PC-3 (cell line): ENCODE data around the gene GRK3. TPM values are rescaled to one million over a fixed set of nuclear protein-coding genes. Genes with fewer than 3 reads are reported as not detected.
"Not testable (repeated sequence)": the region's sequence is repeated elsewhere in the genome, so short reads cannot be mapped to it uniquely, and the experiment has no call there.

ENCODE experiments used
- ATAC-seq: fragments of 200-7000 bp; cut with Tn5 transposase; 2 replicates; pipeline ENCODE4 v1.9.1; 2020; ENCODE audit warnings: mild to moderate bottlenecking, moderate library complexity
- BruUV-seq: library from RNA; stranded (reverse); fragments of 400-500 nt; replicated peaks from 2 replicates; lab custom pipeline; 2021; lab: Mats Ljungman, UMichigan
- CTCF ChIA-PET: fragments of 300-600 bp; sonication (Branson Sonifier 250); formaldehyde crosslinking; loops from one replicate; lab custom pipeline; 2022; ENCODE audit warnings: antibody characterized with exemption; lab: Charles Lee
- POLR2A ChIA-PET: fragments of 300-600 bp; sonication (Branson Sonifier 250); formaldehyde crosslinking; loops from one replicate; lab custom pipeline; 2022; ENCODE audit warnings: antibody characterized with exemption; ENCODE audit not compliant: unreplicated experiment; lab: Charles Lee
- DNase-seq: peaks from one replicate; pipeline ENCODE4 v3.0.0-alpha.2; 2015
- H2AFZ ChIP-seq: fragments of 300-600 bp; sonication (generic); 2 replicates; pipeline ENCODE4 v1.6.0; 2016; ENCODE audit warnings: antibody characterized with exemption, low read length
- H3F3A ChIP-seq: fragments of 300-600 bp; sonication (generic); one replicate; pipeline ENCODE4 v1.6.0; 2017; ENCODE audit warnings: antibody characterized with exemption, low read length, control low read depth, mild to moderate bottlenecking; ENCODE audit not compliant: unreplicated experiment
- H3K27ac ChIP-seq: fragments of 300-600 bp; sonication (generic); 2 replicates; pipeline ENCODE4 v1.5.1; 2016; ENCODE audit warnings: mild to moderate bottlenecking, low read length
- H3K27me3 ChIP-seq: fragments of 300-600 bp; sonication (generic); 2 replicates; pipeline ENCODE4 v1.6.1; 2016; ENCODE audit warnings: low read length, mixed read lengths
- H3K36me3 ChIP-seq: fragments of 300-600 bp; sonication (generic); 2 replicates; pipeline ENCODE4 v1.6.1; 2016; ENCODE audit warnings: low read depth, mixed run types, low read length, mixed read lengths
- H3K4me1 ChIP-seq: fragments of 300-600 bp; sonication (generic); 2 replicates; pipeline ENCODE4 v1.5.1; 2016; ENCODE audit warnings: low read length; ENCODE audit not compliant: insufficient read depth
- H3K4me2 ChIP-seq: fragments of 300-600 bp; sonication (generic); 2 replicates; pipeline ENCODE4 v1.6.0; 2016; ENCODE audit warnings: low read length
- H3K4me3 ChIP-seq: fragments of 300-600 bp; sonication (generic); 2 replicates; pipeline ENCODE4 v1.5.1; 2016; ENCODE audit warnings: mild to moderate bottlenecking, low read length, mixed read lengths
- H3K79me2 ChIP-seq: fragments of 300-600 bp; sonication (generic); 2 replicates; pipeline ENCODE4 v1.6.1; 2017; ENCODE audit warnings: low read length, mixed read lengths
- H3K9ac ChIP-seq: fragments of 300-600 bp; sonication (generic); 2 replicates; pipeline ENCODE4 v1.6.0; 2016; ENCODE audit warnings: mild to moderate bottlenecking, low read length
- H3K9me2 ChIP-seq: fragments of 300-600 bp; sonication (generic); replicated peaks from 2 replicates; pipeline ENCODE4 v1.6.1; 2016; ENCODE audit warnings: mixed run types, low read length, mixed read lengths
- H3K9me3 ChIP-seq: fragments of 300-600 bp; sonication (generic); 2 replicates; pipeline ENCODE4 v1.6.1; 2016; ENCODE audit warnings: low read length, mixed read lengths
- H4K20me1 ChIP-seq: fragments of 300-600 bp; sonication (generic); 2 replicates; pipeline ENCODE4 v1.6.1; 2016; ENCODE audit warnings: low read length, mixed read lengths
- EZH2 ChIP-seq: fragments of 300-600 bp; sonication (generic); IDR thresholded peaks from one replicate; pipeline ENCODE4 v1.6.1; 2017; ENCODE audit warnings: antibody characterized with exemption, mild to moderate bottlenecking, low read length; ENCODE audit not compliant: unreplicated experiment
- EZH2phosphoT487 ChIP-seq: fragments of 300-600 bp; sonication (generic); IDR thresholded peaks from 2 replicates; pipeline ENCODE4 v1.6.1; 2018; ENCODE audit warnings: mild to moderate bottlenecking, antibody characterized with exemption, low read length, borderline replicate concordance
- intact Hi-C: fragments of 100-400 bp; cut with micrococcal nuclease; formaldehyde crosslinking; loops from 2 replicates; pipeline ENCODE4 v1.9.0; 2023
- total RNA-seq: library from RNA; depleted of rRNA; stranded (reverse); fragments of >200 nt; gene quantifications from 2 replicates; pipeline ENCODE4 v1.2.3, GENCODE V29; 2014
- TF ChIP-seq, protein P1 (sequence below): fragments of 300-600 bp; sonication (generic); conservative IDR thresholded peaks from 2 replicates; pipeline ENCODE4 v1.5.1; 2017; ENCODE audit warnings: antibody characterized with exemption, low read depth, mild to moderate bottlenecking, low read length

GRK3 gene
- total RNA-seq, 1 experiment from 2014 or later: under 0.01 TPM

DNA sequence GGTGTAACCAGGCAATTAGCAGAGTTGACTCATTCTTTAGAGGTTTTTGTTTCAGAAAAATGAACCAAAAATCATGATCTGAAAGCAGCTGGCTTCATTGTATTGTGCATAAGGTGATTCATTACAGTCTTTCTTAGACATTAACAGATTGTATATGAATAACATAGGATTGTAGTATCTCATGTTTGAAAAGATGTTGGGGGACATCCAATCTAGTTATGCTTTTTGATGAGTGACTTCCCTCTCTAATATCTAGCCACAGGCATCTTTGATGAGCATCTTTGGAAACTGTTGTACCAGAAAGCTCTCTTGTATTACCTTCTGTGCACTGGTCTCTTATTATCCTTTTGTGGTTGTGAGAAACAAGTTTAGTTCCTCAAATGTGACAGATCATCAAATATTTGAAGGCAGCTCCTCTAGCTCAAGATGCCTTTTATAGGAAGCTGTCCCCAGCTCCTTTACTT lies 8.3 kb downstream of the GRK3 start:
- H2AFZ ChIP-seq: no peak overlapping the region
- no peaks in the 10 kb centered on the region for H3K79me2 ChIP-seq
- DNase-seq (no peak), ATAC-seq (no peak)
- no peak overlapping the region for H3K27ac ChIP-seq
- intact Hi-C loops: no loop called here
- H3K4me1 ChIP-seq: no peaks in the 10 kb centered on the region
- no peaks in the 10 kb centered on the region for H4K20me1 ChIP-seq
- no peak overlapping the region for H3K4me2 ChIP-seq
- H3K4me3 ChIP-seq: no peak overlapping the region
- H3K9ac ChIP-seq: no peak overlapping the region
- no peaks in the 10 kb centered on the region for H3K9me2 ChIP-seq
- ChIA-PET CTCF (no interaction called here), POLR2A (no interaction called here)
- peaks cover 43% of the 10 kb centered on the region for H3K27me3 ChIP-seq
- H3K9me3 ChIP-seq: no peaks in the 10 kb centered on the region
- no peaks in the 10 kb centered on the region for H3K36me3 ChIP-seq
- no TSS peak for BruUV-seq
- H3F3A ChIP-seq: no peaks in the 10 kb centered on the region
- TF ChIP-seq EZH2phosphoT487 (no peak), EZH2 (no peak)
- TF ChIP-seq, protein P1, sequence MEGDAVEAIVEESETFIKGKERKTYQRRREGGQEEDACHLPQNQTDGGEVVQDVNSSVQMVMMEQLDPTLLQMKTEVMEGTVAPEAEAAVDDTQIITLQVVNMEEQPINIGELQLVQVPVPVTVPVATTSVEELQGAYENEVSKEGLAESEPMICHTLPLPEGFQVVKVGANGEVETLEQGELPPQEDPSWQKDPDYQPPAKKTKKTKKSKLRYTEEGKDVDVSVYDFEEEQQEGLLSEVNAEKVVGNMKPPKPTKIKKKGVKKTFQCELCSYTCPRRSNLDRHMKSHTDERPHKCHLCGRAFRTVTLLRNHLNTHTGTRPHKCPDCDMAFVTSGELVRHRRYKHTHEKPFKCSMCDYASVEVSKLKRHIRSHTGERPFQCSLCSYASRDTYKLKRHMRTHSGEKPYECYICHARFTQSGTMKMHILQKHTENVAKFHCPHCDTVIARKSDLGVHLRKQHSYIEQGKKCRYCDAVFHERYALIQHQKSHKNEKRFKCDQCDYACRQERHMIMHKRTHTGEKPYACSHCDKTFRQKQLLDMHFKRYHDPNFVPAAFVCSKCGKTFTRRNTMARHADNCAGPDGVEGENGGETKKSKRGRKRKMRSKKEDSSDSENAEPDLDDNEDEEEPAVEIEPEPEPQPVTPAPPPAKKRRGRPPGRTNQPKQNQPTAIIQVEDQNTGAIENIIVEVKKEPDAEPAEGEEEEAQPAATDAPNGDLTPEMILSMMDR: no peak

DNA sequence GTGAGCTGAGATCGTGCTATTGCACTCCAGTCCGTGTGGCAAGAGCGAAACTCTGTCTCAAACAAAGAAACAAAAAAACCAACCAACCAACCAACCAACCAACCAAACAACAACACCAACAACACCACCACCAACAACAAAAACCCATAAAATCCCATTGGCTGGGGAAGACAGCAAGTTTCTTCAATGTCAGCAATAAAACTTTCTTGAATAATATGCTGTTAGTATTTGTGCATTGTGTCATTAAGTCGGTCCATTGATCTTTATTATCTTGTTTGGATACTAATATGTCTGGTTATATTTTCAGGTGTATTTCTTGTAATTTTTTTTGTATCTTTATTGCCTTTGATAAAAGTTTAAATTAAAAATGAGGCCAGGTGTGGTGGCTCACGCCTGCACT lies 9.4 kb downstream of the GRK3 start:
- Histone ChIP-seq H3K9me3 (no peaks in the 10 kb centered on the region), H4K20me1 (no peaks in the 10 kb centered on the region), H3K4me1 (no peaks in the 10 kb centered on the region), H3K27ac (no peak overlapping the region), H3K4me3 (no peak overlapping the region), H3K9ac (no peak overlapping the region), H3K36me3 (no peaks in the 10 kb centered on the region), H2AFZ (no peak overlapping the region), H3K9me2 (no peaks in the 10 kb centered on the region), H3K27me3 (peaks cover 40% of the 10 kb centered on the region), H3K4me2 (no peak overlapping the region), H3K79me2 (no peaks in the 10 kb centered on the region), H3F3A (no peaks in the 10 kb centered on the region)
- ChIA-PET CTCF (no interaction called here), POLR2A (no interaction called here)
- ATAC-seq (no peak), DNase-seq (no peak)
- TF ChIP-seq EZH2phosphoT487 (no peak), EZH2 (no peak)
- TF ChIP-seq, protein P1: no peak
- intact Hi-C loops: no loop called here
- no TSS peak for BruUV-seq

DNA sequence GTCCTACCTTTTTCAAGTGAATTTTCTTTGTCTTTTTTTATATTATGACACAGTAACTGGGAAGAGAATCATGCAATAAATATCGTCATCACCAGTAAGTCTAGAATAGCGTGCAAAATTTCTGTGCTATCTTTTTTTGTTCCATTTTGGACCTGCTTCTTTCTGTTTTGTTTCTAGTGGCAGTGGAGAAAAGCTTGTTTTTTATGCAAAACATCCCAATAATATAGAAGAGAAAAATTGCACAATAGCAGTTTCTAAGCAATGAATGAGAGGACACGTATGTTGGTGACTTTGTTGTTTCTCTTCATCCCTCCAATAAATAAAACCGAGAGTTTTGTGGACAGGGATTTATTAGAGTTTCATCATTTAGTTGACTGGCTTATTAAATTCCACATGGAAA lies 10.3 kb downstream of the GRK3 start:
- POLR2A ChIA-PET: no interaction called here
- H3K9me2 ChIP-seq: no peaks in the 10 kb centered on the region
- H3F3A ChIP-seq: no peaks in the 10 kb centered on the region
- H3K36me3 ChIP-seq: no peaks in the 10 kb centered on the region
- BruUV-seq: no TSS peak
- no peak overlapping the region for H3K4me2 ChIP-seq
- no peaks in the 10 kb centered on the region for H4K20me1 ChIP-seq
- no peak overlapping the region for H3K9ac ChIP-seq
- CTCF ChIA-PET: no interaction called here
- no peak overlapping the region for H3K27ac ChIP-seq
- TF ChIP-seq EZH2: no peak
- TF ChIP-seq, protein P1: no peak
- ATAC-seq (no peak), DNase-seq (no peak)
- peaks cover 31% of the 10 kb centered on the region for H3K27me3 ChIP-seq
- no peaks in the 10 kb centered on the region for H3K4me1 ChIP-seq
- intact Hi-C loops: no loop called here
- no peak overlapping the region for H2AFZ ChIP-seq
- H3K9me3 ChIP-seq: no peaks in the 10 kb centered on the region
- H3K79me2 ChIP-seq: no peaks in the 10 kb centered on the region
- H3K4me3 ChIP-seq: no peak overlapping the region

DNA sequence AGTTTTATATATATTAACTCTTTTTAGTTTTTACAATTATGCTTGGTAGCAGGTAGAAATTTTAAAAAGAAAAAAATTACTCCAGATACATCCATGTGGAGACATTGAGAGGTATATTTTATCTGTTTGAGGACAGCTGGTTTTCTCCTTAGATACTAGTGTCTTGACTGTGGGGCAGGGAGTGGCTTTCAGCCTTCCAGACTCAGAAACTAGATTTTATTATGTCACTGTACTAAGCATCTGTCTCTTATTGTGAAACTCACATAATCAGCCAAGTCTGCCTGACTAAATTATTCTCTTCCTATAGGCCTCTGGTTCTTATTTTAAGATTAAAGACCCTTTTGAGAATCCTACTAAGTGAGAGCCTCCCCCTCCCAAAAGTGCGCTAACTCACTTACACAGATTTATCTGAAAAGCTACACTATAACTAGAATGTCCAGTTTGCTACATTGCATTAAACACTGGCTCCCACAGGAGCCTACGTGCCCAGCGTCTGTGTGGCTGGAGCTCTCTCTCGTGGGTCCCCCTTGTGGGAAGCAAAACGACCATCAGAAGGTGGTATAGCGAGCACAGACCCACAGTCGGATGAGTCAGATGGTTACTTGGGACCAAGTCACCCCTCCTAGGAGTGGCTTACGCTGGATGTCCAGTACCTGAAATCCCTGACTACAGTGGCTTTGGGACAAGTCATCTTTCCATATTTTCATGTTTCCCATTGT lies 11.4 kb downstream of the GRK3 start:
- BruUV-seq, H3K9me2 ChIP-seq, CTCF ChIA-PET, H3K79me2 ChIP-seq, H3K36me3 ChIP-seq, H3K4me1 ChIP-seq, H3K27ac ChIP-seq, H3K4me3 ChIP-seq, intact Hi-C loops, H2AFZ ChIP-seq, ATAC-seq, DNase-seq, H3F3A ChIP-seq, POLR2A ChIA-PET, H4K20me1 ChIP-seq, H3K4me2 ChIP-seq, H3K9ac ChIP-seq, H3K9me3 ChIP-seq: not testable (repeated sequence)
- peaks cover 20% of the 10 kb centered on the region; the same call in 1 of the 2 replicates for H3K27me3 ChIP-seq
